Skeletal muscle cell (primary cell): Measurements from ENCODE around the gene HMSD.
"Not testable (repeated sequence)": the region's sequence is repeated elsewhere in the genome, so short reads cannot be mapped to it uniquely, and the experiment has no call there.

Source experiments
- DNase-seq: peaks from one replicate; pipeline ENCODE4 v3.0.0-alpha.2; 2010; ENCODE audit warnings: low read depth
- H3K4me3 ChIP-seq: 2 replicates; pipeline ENCODE4 v1.5.1; 2011; ENCODE audit warnings: low read depth, mild to moderate bottlenecking, control low read depth, low read length, moderate library complexity

The HMSD gene

GRCh38 chr18:63949068-63949737 is at the start of gene HMSD:
HMSD (plus strand) TSS chr18:63949301; CDS start chr18:63953456, 4,155 bp downstream.
- no peak for DNase-seq
- peak within 1 kb of the TSS; percentile 47 for H3K4me3 ChIP-seq

GRCh38 chr18:63903851-63904570 is 45.1 kb upstream of the HMSD start:
- DNase-seq: no peak
- no peak overlapping the region for H3K4me3 ChIP-seq

GRCh38 chr18:63904694-63905093 is 44.4 kb upstream of the HMSD start:
- no peak for DNase-seq
- H3K4me3 ChIP-seq: no peak overlapping the region

GRCh38 chr18:63905361-63905760 is 43.7 kb upstream of the HMSD start:
- H3K4me3 ChIP-seq: no peak overlapping the region
- DNase-seq: no peak

- DNase-seq: no peak
These were observed 43.0 kb upstream of the HMSD start for GRCh38 chr18:63906056-63906455.

GRCh38 chr18:63907664-63908063 is 41.4 kb upstream of the HMSD start, which contains the start of gene SERPINB10:
SERPINB10 (plus strand) TSS chr18:63907958; CDS start chr18:63915511, 7,553 bp downstream.
- no peak within 1 kb of the TSS for H3K4me3 ChIP-seq
- no peak for DNase-seq

More at GRCh38 chr18:63906056-63906455, 43.0 kb upstream of the HMSD start:
- no peak overlapping the region for H3K4me3 ChIP-seq

GRCh38 chr18:63908858-63909257 is 40.2 kb upstream of the HMSD start:
- no peak overlapping the region for H3K4me3 ChIP-seq
- DNase-seq: no peak

- no peak for DNase-seq
- H3K4me3 ChIP-seq: no peak overlapping the region
These were observed 39.2 kb upstream of the HMSD start for GRCh38 chr18:63909870-63910269.

- DNase-seq: no peak
- no peak overlapping the region for H3K4me3 ChIP-seq
These were observed 31.3 kb upstream of the HMSD start for GRCh38 chr18:63917817-63918216.

GRCh38 chr18:63922049-63922448 is 27.1 kb upstream of the HMSD start:
- DNase-seq: no peak

GRCh38 chr18:63924551-63924950 is 24.6 kb upstream of the HMSD start:
- no peak for DNase-seq
- H3K4me3 ChIP-seq: no peak overlapping the region

More at GRCh38 chr18:63922049-63922448, 27.1 kb upstream of the HMSD start:
- no peak overlapping the region for H3K4me3 ChIP-seq

- DNase-seq: no peak
- H3K4me3 ChIP-seq: no peak overlapping the region
These were observed 20.8 kb upstream of the HMSD start for GRCh38 chr18:63928331-63928730.

- not testable (repeated sequence) for H3K4me3 ChIP-seq, DNase-seq
These were observed 19.7 kb upstream of the HMSD start for GRCh38 chr18:63929369-63929768.

- H3K4me3 ChIP-seq: no peak overlapping the region
- DNase-seq: no peak
These were observed 18.2 kb upstream of the HMSD start for GRCh38 chr18:63930773-63931354.

GRCh38 chr18:63936156-63936931 is 12.8 kb upstream of the HMSD start:
- peak overlapping the region; percentile 63 for H3K4me3 ChIP-seq
- no peak for DNase-seq

GRCh38 chr18:63936932-63937393 is 12.1 kb upstream of the HMSD start:
- H3K4me3 ChIP-seq: peak overlapping the region; percentile 63
- no peak for DNase-seq

GRCh38 chr18:63940008-63940407 is 9.1 kb upstream of the HMSD start:
- no peak overlapping the region for H3K4me3 ChIP-seq
- DNase-seq: no peak

GRCh38 chr18:63940543-63941050 is 8.5 kb upstream of the HMSD start:
- DNase-seq, H3K4me3 ChIP-seq: not testable (repeated sequence)

GRCh38 chr18:63947051-63947790 is 1.9 kb upstream of the HMSD start:
- H3K4me3 ChIP-seq: no peak overlapping the region
- no peak for DNase-seq
